Measurements from ENCODE around the gene CLDN9.

CLDN9 gene

DNA sequence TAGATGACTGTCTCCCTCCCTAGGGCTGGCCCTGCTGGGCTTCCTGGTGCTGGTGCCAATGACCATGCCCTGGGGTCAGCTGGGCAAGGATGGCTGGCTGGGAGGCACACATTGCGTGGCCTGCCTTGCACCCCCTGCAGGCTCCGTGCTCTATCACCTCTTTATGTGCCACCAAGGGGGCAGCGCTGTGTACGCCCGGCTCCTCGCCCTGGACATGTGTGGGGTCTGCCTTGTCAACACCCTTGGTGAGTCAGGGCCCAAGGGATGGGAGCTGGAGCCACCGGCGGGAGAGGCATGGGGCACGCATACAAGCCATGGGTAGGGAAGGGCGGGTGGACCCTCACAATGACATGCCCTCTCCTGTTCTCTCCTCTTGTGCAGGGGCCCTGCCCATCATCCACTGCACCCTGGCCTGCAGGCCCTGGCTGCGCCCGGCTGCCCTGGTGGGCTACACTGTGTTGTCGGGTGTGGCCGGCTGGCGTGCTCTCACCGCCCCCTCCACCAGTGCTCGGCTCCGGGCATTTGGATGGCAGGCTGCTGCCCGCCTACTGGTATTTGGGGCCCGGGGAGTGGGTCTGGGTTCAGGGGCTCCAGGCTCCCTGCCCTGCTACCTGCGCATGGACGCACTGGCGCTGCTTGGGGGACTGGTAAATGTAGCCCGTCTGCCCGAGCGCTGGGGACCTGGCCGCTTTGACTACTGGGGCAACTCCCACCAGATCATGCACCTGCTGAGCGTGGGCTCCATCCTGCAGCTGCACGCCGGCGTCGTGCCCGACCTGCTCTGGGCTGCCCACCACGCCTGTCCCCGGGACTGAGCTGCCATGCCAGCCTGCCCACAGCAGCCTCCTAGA, 41.4 kb upstream of the CLDN9 start:
- no peak for TF ChIP-seq CTCF (IDR thresholded peaks at IDR 0.05; ENCODE audit: low read depth, low read length)
- DNase-seq (ENCODE audit: extremely low read depth, low read depth): no peak

DNA sequence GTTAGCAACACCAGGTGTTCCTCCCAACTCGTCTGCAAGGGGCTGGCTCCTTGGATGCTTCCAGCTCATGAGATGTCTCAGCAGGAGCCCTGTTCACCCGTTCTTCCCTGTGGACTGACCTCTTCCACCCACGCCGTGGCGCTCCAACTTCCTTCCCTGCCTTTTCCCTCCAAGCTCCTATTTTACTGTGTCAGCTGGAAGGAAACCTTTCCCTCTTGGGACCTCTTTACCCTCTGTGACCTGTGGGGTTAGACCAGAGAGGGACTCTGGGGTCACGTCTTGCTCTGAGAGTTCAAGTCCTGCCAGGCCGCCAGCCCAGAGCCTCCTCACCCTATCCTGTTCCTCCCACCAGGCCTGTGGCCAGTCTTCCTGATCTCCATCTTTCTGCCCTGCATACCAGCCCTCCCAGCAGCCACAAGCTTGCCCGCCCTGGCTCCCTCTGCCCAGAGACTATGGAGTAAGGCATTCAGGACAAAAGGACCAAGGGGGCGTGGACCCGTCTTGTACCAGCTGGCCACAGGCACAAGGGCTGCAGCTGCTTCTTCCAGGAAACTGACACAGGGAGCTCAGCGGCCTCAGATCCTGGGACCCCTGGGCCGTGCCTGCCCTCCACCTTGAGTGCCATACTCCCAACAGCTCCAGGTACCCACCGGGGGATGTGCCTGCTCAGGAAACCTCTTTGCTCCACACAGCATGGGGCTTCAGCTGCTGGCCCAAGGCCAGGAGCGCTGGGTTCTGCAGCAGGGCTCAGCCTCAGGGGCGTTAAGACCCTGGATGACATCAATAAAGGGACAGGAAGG, 40.5 kb upstream of the CLDN9 start:
- no peak for DNase-seq (ENCODE audit: extremely low read depth, low read depth)
- TF ChIP-seq CTCF (IDR thresholded peaks at IDR 0.05; ENCODE audit: low read depth, low read length): no peak

DNA sequence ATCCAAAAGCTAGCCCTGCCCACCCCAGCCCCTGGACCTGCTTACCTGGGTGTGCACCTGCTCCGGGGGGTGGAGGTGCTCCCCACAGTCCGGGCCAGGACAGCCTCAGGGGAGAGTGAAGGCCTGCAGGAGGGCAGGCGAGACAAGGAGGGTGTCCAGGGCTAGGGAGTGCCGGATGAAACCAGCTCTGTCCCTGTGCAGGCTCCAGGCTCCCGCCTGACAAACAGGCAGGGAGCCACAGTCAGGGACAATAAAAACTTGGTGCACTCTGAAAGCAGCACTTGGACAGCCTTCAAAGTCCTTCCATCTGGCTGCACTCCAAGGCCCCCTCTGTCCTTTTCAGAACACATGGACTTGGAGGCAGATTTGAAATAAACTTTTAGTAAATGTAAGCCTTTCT, 39.6 kb upstream of the CLDN9 start:
- DNase-seq (ENCODE audit: extremely low read depth, low read depth): no peak
- no peak for TF ChIP-seq CTCF (IDR thresholded peaks at IDR 0.05; ENCODE audit: low read depth, low read length)

- DNase-seq (ENCODE audit: extremely low read depth, low read depth): no peak
Observed at GRCh38 chr16:2973605-2974318, 39.0 kb upstream of the CLDN9 start.

DNA sequence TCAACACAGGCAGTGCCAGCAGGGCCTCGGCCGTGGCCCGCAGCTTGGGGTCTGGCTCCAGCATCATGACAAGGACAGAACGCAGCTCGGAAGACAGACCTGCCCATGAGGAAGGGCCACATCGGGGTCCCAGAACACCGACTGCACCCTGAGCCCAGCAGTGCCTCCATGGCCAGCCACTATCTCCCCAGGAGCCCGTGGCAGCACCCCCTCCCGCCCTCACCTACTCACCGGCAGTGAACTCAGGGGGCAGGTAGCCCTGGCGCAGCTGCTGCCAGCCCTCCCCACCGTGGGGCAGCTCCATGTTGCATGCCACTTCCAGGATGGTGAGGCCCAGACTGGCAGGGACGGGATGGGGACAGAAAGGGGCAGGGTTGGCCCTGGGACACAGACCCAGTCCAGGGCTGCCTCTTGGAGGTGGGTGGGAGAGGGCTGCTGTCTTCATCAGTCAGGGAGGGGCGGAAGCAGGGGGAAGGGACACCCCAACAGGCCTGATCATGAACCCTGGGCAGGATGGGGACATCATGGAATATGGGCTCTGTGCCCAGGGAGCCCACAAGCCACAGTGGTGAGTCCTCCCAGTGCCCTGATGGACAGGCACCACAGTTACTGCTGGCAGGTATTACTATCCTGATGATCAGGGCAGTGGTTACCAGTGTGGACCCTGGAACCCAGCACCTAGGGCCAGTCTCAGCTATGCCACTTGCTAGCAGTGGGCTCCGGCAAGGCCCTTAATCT, 38.2 kb upstream of the CLDN9 start:
- no peak for DNase-seq (ENCODE audit: extremely low read depth, low read depth)
- no peak for TF ChIP-seq CTCF (IDR thresholded peaks at IDR 0.05; ENCODE audit: low read depth, low read length)

More at GRCh38 chr16:2973605-2974318, 39.0 kb upstream of the CLDN9 start:
- no peak for TF ChIP-seq CTCF (IDR thresholded peaks at IDR 0.05; ENCODE audit: low read depth, low read length)

GRCh38 chr16:2975161-2975795, 37.4 kb upstream of the CLDN9 start:
- no peak for DNase-seq (ENCODE audit: extremely low read depth, low read depth)
- no peak for TF ChIP-seq CTCF (IDR thresholded peaks at IDR 0.05; ENCODE audit: low read depth, low read length)

All from AG09319 (cell line).